22Rv1 (cell line): Measurements from ENCODE around the gene VCAN.

Experiments
- ZFX ChIP-seq: fragments of 450-650 bp; IDR thresholded peaks from 2 replicates; pipeline ENCODE4 v1.6.1; 2017; ENCODE audit warnings: antibody characterized with exemption, borderline replicate concordance
- TF ChIP-seq, protein P1 (sequence below): fragments of 450-650 bp; IDR thresholded peaks from 2 replicates; pipeline ENCODE4 v1.5.1; 2017; ENCODE audit warnings: mild to moderate bottlenecking

DNA sequence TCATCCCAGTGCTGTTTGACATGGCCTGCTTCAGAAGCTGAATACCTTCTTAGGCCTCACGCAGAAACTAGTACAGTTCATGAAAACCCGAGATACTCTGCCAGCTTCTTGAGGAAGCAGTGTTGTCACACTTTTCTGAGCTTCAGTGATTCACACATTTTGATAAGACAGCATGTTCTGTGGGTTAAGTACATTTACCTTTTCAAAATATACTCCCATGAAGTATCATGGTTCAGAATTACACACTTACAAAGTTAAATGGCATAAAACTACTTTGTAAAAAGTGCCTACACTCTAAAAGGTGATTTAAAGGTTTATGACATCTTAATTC, 56.9 kb downstream of the VCAN start:
- TF ChIP-seq, protein P1, sequence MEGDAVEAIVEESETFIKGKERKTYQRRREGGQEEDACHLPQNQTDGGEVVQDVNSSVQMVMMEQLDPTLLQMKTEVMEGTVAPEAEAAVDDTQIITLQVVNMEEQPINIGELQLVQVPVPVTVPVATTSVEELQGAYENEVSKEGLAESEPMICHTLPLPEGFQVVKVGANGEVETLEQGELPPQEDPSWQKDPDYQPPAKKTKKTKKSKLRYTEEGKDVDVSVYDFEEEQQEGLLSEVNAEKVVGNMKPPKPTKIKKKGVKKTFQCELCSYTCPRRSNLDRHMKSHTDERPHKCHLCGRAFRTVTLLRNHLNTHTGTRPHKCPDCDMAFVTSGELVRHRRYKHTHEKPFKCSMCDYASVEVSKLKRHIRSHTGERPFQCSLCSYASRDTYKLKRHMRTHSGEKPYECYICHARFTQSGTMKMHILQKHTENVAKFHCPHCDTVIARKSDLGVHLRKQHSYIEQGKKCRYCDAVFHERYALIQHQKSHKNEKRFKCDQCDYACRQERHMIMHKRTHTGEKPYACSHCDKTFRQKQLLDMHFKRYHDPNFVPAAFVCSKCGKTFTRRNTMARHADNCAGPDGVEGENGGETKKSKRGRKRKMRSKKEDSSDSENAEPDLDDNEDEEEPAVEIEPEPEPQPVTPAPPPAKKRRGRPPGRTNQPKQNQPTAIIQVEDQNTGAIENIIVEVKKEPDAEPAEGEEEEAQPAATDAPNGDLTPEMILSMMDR: no peak
- TF ChIP-seq ZFX: no peak
